Peyer's patch (tissue), 4 donors: Measurements from ENCODE around the gene DHRS1. TPM values are rescaled to one million over a fixed set of nuclear protein-coding genes. Genes with fewer than 3 reads are reported as not detected.

Experiments used
- DNase-seq, 3 donors: peaks; one replicate each; pipeline ENCODE4 v3.0.0-alpha.2; 2017 to 2019
- H3K27ac ChIP-seq, 4 donors: fragments of 200-600 bp; sonication (generic); one replicate each; pipeline ENCODE4 v1.5.1; 2016 to 2019
- H3K27me3 ChIP-seq, 2 donors: fragments of 200-600 bp; sonication (generic); one replicate each; pipeline ENCODE4 v1.5.1; 2019
- H3K36me3 ChIP-seq, 3 donors: fragments of 200-600 bp; sonication (generic); one replicate each; pipeline ENCODE4 v1.5.1; 2016 to 2019
- H3K4me1 ChIP-seq, 4 donors: fragments of 200-600 bp; sonication (generic); one replicate each; pipeline ENCODE4 v1.5.1; 2016 to 2019
- H3K4me3 ChIP-seq, 4 donors: fragments of 200-600 bp; sonication (generic); 1 replicate in 3 of 4; 2 replicates in 1 of 4; pipeline ENCODE4 v1.5.1; 2016 to 2019; ENCODE audit warnings: mild to moderate bottlenecking in 1 of 4
- H3K9me3 ChIP-seq, 4 donors: fragments of 200-600 bp; sonication (generic); one replicate each; pipeline ENCODE4 v1.5.1; 2016 to 2019; ENCODE audit warnings: mild to moderate bottlenecking in 1 of 4
- CTCF ChIP-seq, 6 experiments: fragments of 450-650 bp in 4 of 6; fragments of 200-600 bp in 2 of 6; sonication (generic) in 1 of 6; IDR thresholded peaks; one replicate each; pipeline ENCODE4 v1.5.1; 2017 to 2019; ENCODE audit warnings: antibody characterized with exemption in 6 of 6, mild to moderate bottlenecking in 3 of 6, moderate library complexity in 1 of 6
- POLR2A ChIP-seq, 2 donors: fragments of 450-650 bp; IDR thresholded peaks; one replicate each; pipeline ENCODE4 v1.5.1; 2017; ENCODE audit warnings: antibody characterized with exemption in 2 of 2, mild to moderate bottlenecking in 2 of 2, moderate library complexity in 2 of 2
- total RNA-seq, 4 donors: library from RNA; depleted of rRNA; stranded (reverse); fragments of >200 nt; gene quantifications; one replicate each; pipeline ENCODE4 v1.1.0, GENCODE V29; 2016

Gene DHRS1
- total RNA-seq, 4 donors from 2014 or later, result 51.2 to 130 (median 67.1) TPM

- Histone ChIP-seq H3K27ac (peak overlapping the region in 2 of 4 donors; percentile 22 to 42), H3K27me3 (peaks cover 0 to 12% of the 10 kb centered on the region in 2 donors), H3K4me3 (no peak overlapping the region), H3K36me3 (peaks cover 0 to 26% (median 0%) of the 10 kb centered on the region in 3 donors), H3K4me1 (peaks cover 5 to 49% (median 32%) of the 10 kb centered on the region in 4 donors), H3K9me3 (no peaks in the 10 kb centered on the region)
- TF ChIP-seq POLR2A (IDR thresholded peaks at IDR 0.05) (no peak), CTCF (IDR thresholded peaks at IDR 0.05) (no peak)
- no peak for DNase-seq
Measured at GRCh38 chr14:24335461-24336171, 36.0 kb upstream of the DHRS1 start.

GRCh38 chr14:24334431-24335291 is 35.1 kb upstream of the DHRS1 start, which contains the start of gene ADCY4:
Gene ADCY4 (minus strand): TSS chr14:24335071. CDS start chr14:24334652, 419 bp downstream.
- Histone ChIP-seq H3K36me3 (peaks cover 0 to 26% (median 0%) of the 10 kb centered on the region in 3 donors), H3K4me1 (peaks cover 5 to 49% (median 32%) of the 10 kb centered on the region in 4 donors)

GRCh38 chr14:24332268-24332993 is 32.9 kb upstream of the DHRS1 start:
- H3K4me1 ChIP-seq, result peaks cover 5 to 32% (median 27%) of the 10 kb centered on the region in 4 donors
- no peak for TF ChIP-seq POLR2A (IDR thresholded peaks at IDR 0.05)
- TF ChIP-seq CTCF (IDR thresholded peaks at IDR 0.05), result peak; percentile 76 to 88 (median 83)
- no peaks in the 10 kb centered on the region for H3K9me3 ChIP-seq
- DNase-seq, result peak; percentile 78 to 94 (median 88)
- peak overlapping the region in 2 of 4 donors; percentile 25 to 45 for H3K27ac ChIP-seq
- peak overlapping the region; percentile 25 to 44 (median 42) for H3K4me3 ChIP-seq
- peaks cover 0 to 12% of the 10 kb centered on the region in 2 donors for H3K27me3 ChIP-seq
- peaks cover 0 to 15% (median 0%) of the 10 kb centered on the region in 3 donors for H3K36me3 ChIP-seq

More at GRCh38 chr14:24334431-24335291, 35.1 kb upstream of the DHRS1 start, which contains the start of gene ADCY4:
- DNase-seq, result peak in 1 of 3 donors; percentile 61
- TF ChIP-seq POLR2A (IDR thresholded peaks at IDR 0.05), result no peak
- no peak for TF ChIP-seq CTCF (IDR thresholded peaks at IDR 0.05)
- Histone ChIP-seq H3K27ac (peak within 1 kb of the TSS in 3 of 4 donors; percentile 22 to 65 (median 40)), H3K9me3 (no peaks in the 10 kb centered on the region), H3K27me3 (peaks cover 0 to 12% of the 10 kb centered on the region in 2 donors), H3K4me3 (peak within 1 kb of the TSS; percentile 17 to 44 (median 36))

- H3K27me3 ChIP-seq, result peaks cover 0 to 12% of the 10 kb centered on the region in 2 donors
- DNase-seq, result no peak
Measured at GRCh38 chr14:24331731-24332267, 32.2 kb upstream of the DHRS1 start.

More at GRCh38 chr14:24331731-24332267, 32.2 kb upstream of the DHRS1 start:
- Histone ChIP-seq H3K27ac (no peak overlapping the region), H3K36me3 (peaks cover 0 to 9% (median 0%) of the 10 kb centered on the region in 3 donors), H3K4me1 (peaks cover 5 to 32% (median 27%) of the 10 kb centered on the region in 4 donors), H3K4me3 (no peak overlapping the region), H3K9me3 (no peaks in the 10 kb centered on the region)
- TF ChIP-seq POLR2A (IDR thresholded peaks at IDR 0.05), result no peak
- TF ChIP-seq CTCF (IDR thresholded peaks at IDR 0.05), result no peak
